GM21447 (cell line): ENCODE measurements around the gene LTO1.

Source experiments
- ATAC-seq: cut with Tn5 transposase; IDR thresholded peaks from one replicate; pipeline ENCODE4 v1.9.1; 2021; ENCODE audit not compliant: unreplicated experiment

Gene LTO1

GRCh38 chr11:69682221-69682620 lies 7.1 kb upstream of the LTO1 start:
- ATAC-seq: no peak

- ATAC-seq: no peak
These were observed 5.5 kb upstream of the LTO1 start for GRCh38 chr11:69680688-69681087.

- ATAC-seq: no peak
These were observed 2.6 kb upstream of the LTO1 start for GRCh38 chr11:69677749-69678148.

GRCh38 chr11:69674267-69674885 lies 777 bp downstream of the LTO1 start:
- ATAC-seq: no peak

GRCh38 chr11:69671734-69672465 lies 3.3 kb downstream of the LTO1 start:
- ATAC-seq: no peak

- ATAC-seq: no peak
These were observed 4.9 kb downstream of the LTO1 start for GRCh38 chr11:69670158-69670845.

GRCh38 chr11:69669486-69669885 lies 5.7 kb downstream of the LTO1 start:
- ATAC-seq: no peak

GRCh38 chr11:69667619-69668604 lies 7.2 kb downstream of the LTO1 start:
- no peak for ATAC-seq

GRCh38 chr11:69666752-69667536 lies 8.2 kb downstream of the LTO1 start:
- no peak for ATAC-seq

GRCh38 chr11:69666261-69666660 lies 8.9 kb downstream of the LTO1 start:
- no peak for ATAC-seq

- no peak for ATAC-seq
These were observed 9.5 kb downstream of the LTO1 start for GRCh38 chr11:69665669-69666068.

- ATAC-seq: no peak
These were observed 10.3 kb downstream of the LTO1 start for GRCh38 chr11:69664901-69665300.

- no peak for ATAC-seq
These were observed 10.9 kb downstream of the LTO1 start for GRCh38 chr11:69664103-69664775.

- ATAC-seq: no peak
These were observed 11.8 kb downstream of the LTO1 start for GRCh38 chr11:69663326-69663725.

GRCh38 chr11:69662806-69663205 lies 12.3 kb downstream of the LTO1 start:
- no peak for ATAC-seq

- no peak for ATAC-seq
These were observed 13.0 kb downstream of the LTO1 start for GRCh38 chr11:69662021-69662698.

- ATAC-seq: no peak
These were observed 13.8 kb downstream of the LTO1 start for GRCh38 chr11:69661413-69661715.

GRCh38 chr11:69660001-69660500 lies 15.1 kb downstream of the LTO1 start:
- ATAC-seq: no peak

- no peak for ATAC-seq
These were observed 15.6 kb downstream of the LTO1 start for GRCh38 chr11:69659591-69659990.
